HPDE6-E6E7 (cell line): ENCODE data around the gene REEP6.
"Not testable (repeated sequence)": the region's sequence is repeated elsewhere in the genome, so short reads cannot be mapped to it uniquely, and the experiment has no call there.

Experiments used
- DNase-seq: peaks from one replicate; pipeline ENCODE4 v3.0.0; 2011; ENCODE audit warnings: missing footprints; ENCODE audit errors: extremely low spot score

The REEP6 gene

GRCh38 chr19:1522838-1523237, 31.9 kb downstream of the REEP6 start:
- no peak for DNase-seq

- no peak for DNase-seq
Observed at GRCh38 chr19:1523412-1524286, 32.7 kb downstream of the REEP6 start, which contains the start of gene PLK5. TSS of gene PLK5 (plus strand) at chr19:1524077. CDS start at chr19:1526997, 2,920 bp downstream.

GRCh38 chr19:1524287-1524971, 33.4 kb downstream of the REEP6 start:
- DNase-seq: no peak

GRCh38 chr19:1524972-1525325, 34.0 kb downstream of the REEP6 start:
- DNase-seq: no peak

- no peak for DNase-seq
Observed at GRCh38 chr19:1525343-1525742, 34.4 kb downstream of the REEP6 start.

- DNase-seq: no peak
Observed at GRCh38 chr19:1526066-1526778, 35.2 kb downstream of the REEP6 start.

GRCh38 chr19:1526979-1527649, 36.1 kb downstream of the REEP6 start:
- DNase-seq: no peak

- DNase-seq: no peak
Observed at GRCh38 chr19:1527650-1528309, 36.8 kb downstream of the REEP6 start.

- DNase-seq: no peak
Observed at GRCh38 chr19:1528596-1529429, 37.8 kb downstream of the REEP6 start.

GRCh38 chr19:1529430-1529816, 38.4 kb downstream of the REEP6 start:
- DNase-seq: no peak

GRCh38 chr19:1530856-1531255, 39.9 kb downstream of the REEP6 start:
- not testable (repeated sequence) for DNase-seq

GRCh38 chr19:1531587-1531986, 40.6 kb downstream of the REEP6 start:
- DNase-seq: no peak

GRCh38 chr19:1532003-1532402, 41.0 kb downstream of the REEP6 start:
- DNase-seq: no peak

GRCh38 chr19:1533510-1534150, 42.6 kb downstream of the REEP6 start:
- DNase-seq: no peak

- DNase-seq: no peak
Observed at GRCh38 chr19:1534972-1535371, 44.0 kb downstream of the REEP6 start.

GRCh38 chr19:1535699-1536098, 44.7 kb downstream of the REEP6 start:
- DNase-seq: not testable (repeated sequence)

- no peak for DNase-seq
Observed at GRCh38 chr19:1538978-1539377, 48.0 kb downstream of the REEP6 start.

- DNase-seq: not testable (repeated sequence)
Observed at GRCh38 chr19:1539749-1540148, 48.8 kb downstream of the REEP6 start.

GRCh38 chr19:1540365-1540925, 49.5 kb downstream of the REEP6 start:
- no peak for DNase-seq
